GM21528 (cell line): Measurements from ENCODE around the gene TMEM125.

Experiments used
- ATAC-seq: cut with Tn5 transposase; IDR thresholded peaks from one replicate; pipeline ENCODE4 v1.9.1; 2021; ENCODE audit warnings: mild to moderate bottlenecking, moderate library complexity; ENCODE audit not compliant: unreplicated experiment, low FRiP score

The TMEM125 gene

GRCh38 chr1:43272576-43273571 is 3.1 kb downstream of the TMEM125 start:
- ATAC-seq = no peak

GRCh38 chr1:43273708-43274107 is 3.9 kb downstream of the TMEM125 start:
- ATAC-seq = no peak

- ATAC-seq = no peak
Observed at GRCh38 chr1:43274125-43274803, 4.5 kb downstream of the TMEM125 start.

GRCh38 chr1:43274804-43275180 is 5.0 kb downstream of the TMEM125 start:
- ATAC-seq = no peak

GRCh38 chr1:43275826-43276620 is 6.2 kb downstream of the TMEM125 start:
- ATAC-seq = no peak

- ATAC-seq = no peak
Observed at GRCh38 chr1:43276673-43277072, 6.9 kb downstream of the TMEM125 start.

- ATAC-seq = no peak
Observed at GRCh38 chr1:43277116-43277876, 7.5 kb downstream of the TMEM125 start.

GRCh38 chr1:43279161-43279560 is 9.4 kb downstream of the TMEM125 start:
- no peak for ATAC-seq

- no peak for ATAC-seq
Observed at GRCh38 chr1:43279666-43280065, 9.9 kb downstream of the TMEM125 start.

- no peak for ATAC-seq
Observed at GRCh38 chr1:43280692-43281091, 10.9 kb downstream of the TMEM125 start.

GRCh38 chr1:43282220-43283195 is 12.7 kb downstream of the TMEM125 start:
- no peak for ATAC-seq

GRCh38 chr1:43284065-43284464 is 14.3 kb downstream of the TMEM125 start:
- no peak for ATAC-seq

- no peak for ATAC-seq
Observed at GRCh38 chr1:43284546-43285110, 14.8 kb downstream of the TMEM125 start.

- no peak for ATAC-seq
Observed at GRCh38 chr1:43285269-43285990, 15.6 kb downstream of the TMEM125 start, which contains the start of gene C1orf210. Gene C1orf210, minus strand, starts transcription at chr1:43285581. Its CDS starts 2,311 bp downstream, at chr1:43283270.

- no peak for ATAC-seq
Observed at GRCh38 chr1:43286115-43286514, 16.3 kb downstream of the TMEM125 start.

GRCh38 chr1:43286533-43286932 is 16.8 kb downstream of the TMEM125 start:
- ATAC-seq = no peak

GRCh38 chr1:43288058-43288784 is 18.4 kb downstream of the TMEM125 start:
- no peak for ATAC-seq
